ENCODE measurements around the gene MINPP1.
"Not testable (repeated sequence)": the region's sequence is repeated elsewhere in the genome, so short reads cannot be mapped to it uniquely, and the experiment has no call there.

The MINPP1 gene

GRCh38 chr10:87578842-87579401 lies 74.2 kb downstream of the MINPP1 start:
- no peak for DNase-seq

GRCh38 chr10:87579563-87579962 lies 74.9 kb downstream of the MINPP1 start:
- no peak for DNase-seq

DNA sequence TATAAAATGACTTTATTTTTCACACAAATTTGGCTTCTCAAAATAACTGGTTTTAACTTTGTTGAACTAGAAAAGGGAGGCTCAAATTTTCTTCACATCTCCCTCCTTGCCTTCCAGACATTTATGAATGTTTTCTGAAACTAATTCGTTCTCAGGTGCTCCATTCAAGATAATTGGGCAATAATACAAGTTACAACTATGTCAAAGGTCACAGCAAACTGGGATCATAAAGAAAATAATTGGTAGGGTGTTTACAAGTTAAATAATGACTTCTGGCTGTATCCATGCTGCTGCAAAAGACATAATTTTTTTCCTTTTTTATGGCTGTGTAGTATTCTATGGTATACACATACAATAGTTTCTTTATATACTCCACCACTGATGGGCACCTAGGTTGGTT lies 75.3 kb downstream of the MINPP1 start:
- no peak for DNase-seq

DNA sequence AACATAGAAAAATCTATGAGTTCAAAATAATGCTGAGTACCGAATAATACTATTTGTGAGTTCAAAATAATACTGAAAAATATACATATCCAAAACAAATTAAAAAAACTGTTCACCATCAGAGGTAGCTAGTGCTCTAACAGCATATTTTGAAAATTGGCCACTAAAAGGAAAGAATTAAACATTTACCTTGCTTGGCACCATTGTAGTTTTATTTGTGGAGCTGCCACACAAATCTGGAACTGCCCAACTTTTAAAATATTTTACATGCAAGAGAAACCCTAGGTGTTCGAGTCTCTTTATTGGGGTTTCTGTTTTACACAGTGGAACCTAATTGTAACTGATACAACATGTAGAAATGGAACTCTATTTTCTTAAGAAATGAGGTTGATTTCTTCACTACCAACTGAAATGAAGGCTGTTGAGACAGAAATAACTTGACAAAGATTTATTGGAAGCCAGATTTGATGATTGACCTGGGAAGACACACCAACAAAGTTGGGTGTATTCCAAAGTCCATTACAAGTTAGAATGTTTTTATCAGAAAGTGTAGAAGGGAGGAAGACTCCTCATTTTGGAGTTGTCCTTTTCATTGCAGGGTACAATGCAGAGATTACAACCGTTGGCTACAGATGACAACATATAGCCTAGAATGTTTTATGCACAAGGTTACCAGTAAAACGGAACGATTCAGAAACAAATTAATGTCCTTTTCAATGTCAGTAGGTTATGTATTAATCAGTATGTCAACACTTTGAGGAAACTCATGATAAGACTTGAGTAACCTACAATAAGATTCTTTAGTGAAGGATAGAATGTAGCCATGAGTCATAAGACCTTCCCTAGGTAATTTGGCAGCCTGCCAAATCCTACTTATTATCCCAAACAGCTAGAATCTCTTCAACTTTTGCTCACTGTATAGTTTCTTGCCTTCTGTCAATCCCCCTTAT lies 81.1 kb downstream of the MINPP1 start:
- DNase-seq: no peak

GRCh38 chr10:87589645-87590051 lies 85.0 kb downstream of the MINPP1 start:
- DNase-seq: no peak

GRCh38 chr10:87590705-87591588 lies 86.3 kb downstream of the MINPP1 start:
- no peak for DNase-seq

GRCh38 chr10:87591589-87591886 lies 86.8 kb downstream of the MINPP1 start:
- no peak for DNase-seq

DNA sequence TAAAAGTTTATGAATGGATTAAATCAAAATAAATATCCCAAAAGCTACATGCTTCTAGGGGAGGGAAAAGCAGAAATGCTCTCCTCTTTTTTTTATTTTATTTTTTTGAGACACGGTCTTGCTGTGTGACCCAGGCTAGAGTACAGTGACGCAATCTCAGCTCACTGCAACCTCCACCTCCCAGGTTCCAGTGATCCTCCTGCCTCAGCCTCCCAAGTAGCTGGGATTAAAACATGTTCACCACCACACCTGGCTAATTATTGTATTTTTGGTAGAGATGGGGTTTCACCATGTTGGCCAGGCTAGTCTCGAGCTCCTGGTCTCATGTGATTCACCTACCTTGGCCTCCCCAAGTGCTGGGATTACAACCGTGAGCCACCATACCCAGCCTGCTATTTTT lies 88.2 kb downstream of the MINPP1 start:
- DNase-seq: not testable (repeated sequence)

DNA sequence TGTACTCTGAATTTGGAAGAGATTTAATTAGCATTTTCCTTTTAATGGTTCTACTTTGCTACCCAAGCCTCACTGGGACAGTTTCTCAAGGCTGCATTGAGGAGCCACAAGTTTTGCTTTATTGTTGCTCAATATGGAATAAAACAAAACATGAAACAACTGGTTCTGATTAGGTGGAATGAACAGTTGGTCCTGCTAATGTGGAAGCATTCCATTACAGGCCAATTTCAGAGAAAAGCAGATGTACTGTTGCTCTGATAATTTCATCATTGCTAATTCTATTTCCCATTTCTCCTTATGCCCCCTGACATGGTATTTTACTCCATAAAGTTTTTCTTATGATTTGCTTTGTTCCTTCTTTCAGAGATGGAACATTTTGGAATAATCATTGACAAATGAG lies 89.0 kb downstream of the MINPP1 start:
- no peak for DNase-seq

DNA sequence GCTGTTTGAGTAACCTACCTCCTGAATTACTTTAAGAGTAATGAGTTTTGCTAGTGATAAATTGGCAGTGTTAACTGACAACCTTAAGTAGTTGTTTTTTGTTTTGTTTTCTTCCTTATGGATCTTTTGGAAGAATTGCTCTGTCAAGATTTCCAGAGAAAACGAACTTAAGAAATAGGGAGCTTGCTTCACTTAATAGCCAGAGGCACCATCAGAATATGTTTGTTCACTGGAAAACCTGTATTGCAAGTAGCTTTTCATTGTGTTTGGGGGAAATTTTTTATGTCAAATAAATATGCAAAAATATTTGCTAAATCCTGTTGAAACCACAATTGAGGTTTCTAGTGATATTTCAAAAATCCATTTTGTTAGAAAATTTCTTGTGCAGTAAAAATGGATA lies 89.5 kb downstream of the MINPP1 start:
- DNase-seq: no peak

GRCh38 chr10:87594864-87595263 lies 90.2 kb downstream of the MINPP1 start:
- DNase-seq: no peak

- no peak for DNase-seq
Observed at GRCh38 chr10:87596351-87596750, 91.7 kb downstream of the MINPP1 start.

DNA sequence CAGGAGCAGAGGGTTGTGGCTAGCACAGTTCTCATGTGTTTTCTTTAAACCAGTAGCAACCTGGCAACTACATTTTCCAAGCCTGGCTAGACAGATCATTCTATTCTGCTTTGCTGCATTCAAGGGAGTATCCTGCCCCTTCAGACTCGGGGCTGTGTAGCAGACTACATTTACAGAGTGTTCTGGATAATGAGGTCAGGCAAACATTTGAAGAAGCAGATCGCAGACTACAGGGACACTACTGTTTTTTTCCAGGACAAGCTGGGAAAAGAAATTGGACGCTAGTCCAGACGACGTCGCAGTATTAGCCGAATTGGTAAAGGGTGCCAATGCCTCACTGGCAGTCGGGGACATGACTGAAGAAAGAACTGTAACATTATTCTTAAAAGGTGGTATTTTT lies 94.0 kb downstream of the MINPP1 start:
- no peak for DNase-seq

DNA sequence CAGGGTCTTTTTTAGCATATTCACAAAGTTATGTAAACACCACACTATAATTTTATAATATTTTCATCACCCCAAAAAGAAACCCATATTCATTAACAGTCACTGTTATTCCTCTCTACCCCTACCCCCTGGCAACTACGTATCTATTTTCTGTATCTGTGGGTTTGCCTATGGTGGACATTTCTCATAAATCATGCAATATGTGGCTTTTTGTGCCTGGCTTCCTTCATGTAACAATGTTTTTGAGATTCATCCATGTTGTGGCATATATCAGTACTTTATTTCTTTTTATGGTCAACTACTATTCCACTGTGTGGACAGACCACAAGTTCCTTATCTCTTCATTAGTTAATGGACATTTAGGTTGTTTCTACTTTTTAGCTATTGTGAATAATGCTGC lies 95.9 kb downstream of the MINPP1 start:
- no peak for DNase-seq

All from NCI-H1417 treated with DMSO at 0.1 percent for 48 hours (cell line).